Measurements from ENCODE around the gene MEIS2. TPM values are rescaled to one million over a fixed set of nuclear protein-coding genes. Genes with fewer than 3 reads are reported as not detected.

Gene MEIS2
- total RNA-seq, 1 experiment from 2014 or later: 80.4 TPM

GRCh38 chr15:37117030-37117429, 16.7 kb upstream of the MEIS2 start:
- in situ Hi-C loops (cut with HindIII; ENCODE audit: low sequenced_read_pairs): no loop called here
- DNase-seq (ENCODE audit: low spot score): no peak

GRCh38 chr15:37115538-37115937, 15.2 kb upstream of the MEIS2 start:
- no peak for DNase-seq (ENCODE audit: low spot score)
- in situ Hi-C loops (cut with HindIII; ENCODE audit: low sequenced_read_pairs): no loop called here

GRCh38 chr15:37112971-37113670, 12.8 kb upstream of the MEIS2 start:
- in situ Hi-C loops (cut with HindIII; ENCODE audit: low sequenced_read_pairs): no loop called here

GRCh38 chr15:37112171-37112570, 11.8 kb upstream of the MEIS2 start:
- DNase-seq (ENCODE audit: low spot score): peak; percentile 6
- in situ Hi-C loops (cut with HindIII; ENCODE audit: low sequenced_read_pairs): no loop called here

More at GRCh38 chr15:37112971-37113670, 12.8 kb upstream of the MEIS2 start:
- peak; percentile 11 for DNase-seq (ENCODE audit: low spot score)

GRCh38 chr15:37111427-37111717, 11.0 kb upstream of the MEIS2 start:
- in situ Hi-C loops (cut with HindIII; ENCODE audit: low sequenced_read_pairs): no loop called here
- DNase-seq (ENCODE audit: low spot score): peak; percentile 15

GRCh38 chr15:37109872-37110572, 9.7 kb upstream of the MEIS2 start:
- in situ Hi-C loops (cut with HindIII; ENCODE audit: low sequenced_read_pairs): no loop called here
- peak; percentile 27 for DNase-seq (ENCODE audit: low spot score)

- DNase-seq (ENCODE audit: low spot score): peak; percentile 18
- in situ Hi-C loops (cut with HindIII; ENCODE audit: low sequenced_read_pairs): no loop called here
These were observed 9.0 kb upstream of the MEIS2 start for GRCh38 chr15:37109168-37109871.

GRCh38 chr15:37108381-37109167, 8.2 kb upstream of the MEIS2 start:
- in situ Hi-C loops (cut with HindIII; ENCODE audit: low sequenced_read_pairs): no loop called here
- DNase-seq (ENCODE audit: low spot score): no peak

- no peak for DNase-seq (ENCODE audit: low spot score)
- in situ Hi-C loops (cut with HindIII; ENCODE audit: low sequenced_read_pairs): no loop called here
These were observed 7.5 kb upstream of the MEIS2 start for GRCh38 chr15:37107744-37108380.

- in situ Hi-C loops (cut with HindIII; ENCODE audit: low sequenced_read_pairs): no loop called here
These were observed 6.9 kb upstream of the MEIS2 start for GRCh38 chr15:37107071-37107743.

GRCh38 chr15:37106490-37107001, 6.2 kb upstream of the MEIS2 start:
- peak; percentile 39 for DNase-seq (ENCODE audit: low spot score)
- in situ Hi-C loops (cut with HindIII; ENCODE audit: low sequenced_read_pairs): no loop called here

More at GRCh38 chr15:37107071-37107743, 6.9 kb upstream of the MEIS2 start:
- no peak for DNase-seq (ENCODE audit: low spot score)

- in situ Hi-C loops (cut with HindIII; ENCODE audit: low sequenced_read_pairs): no loop called here
- DNase-seq (ENCODE audit: low spot score): peak; percentile 6
These were observed 5.5 kb upstream of the MEIS2 start for GRCh38 chr15:37105889-37106288.

GRCh38 chr15:37105029-37105428, 4.7 kb upstream of the MEIS2 start:
- in situ Hi-C loops (cut with HindIII; ENCODE audit: low sequenced_read_pairs): no loop called here

GRCh38 chr15:37104424-37104981, 4.2 kb upstream of the MEIS2 start:
- in situ Hi-C loops (cut with HindIII; ENCODE audit: low sequenced_read_pairs): no loop called here
- peak; percentile 21 for DNase-seq (ENCODE audit: low spot score)

More at GRCh38 chr15:37105029-37105428, 4.7 kb upstream of the MEIS2 start:
- peak; percentile 4 for DNase-seq (ENCODE audit: low spot score)

- no peak for DNase-seq (ENCODE audit: low spot score)
- in situ Hi-C loops (cut with HindIII; ENCODE audit: low sequenced_read_pairs): no loop called here
These were observed 3.4 kb upstream of the MEIS2 start for GRCh38 chr15:37103475-37104423.

- in situ Hi-C loops (cut with HindIII; ENCODE audit: low sequenced_read_pairs): no loop called here
- peak; percentile 4 for DNase-seq (ENCODE audit: low spot score)
These were observed 2.8 kb upstream of the MEIS2 start for GRCh38 chr15:37103163-37103435.
